GM12891 (cell line): Measurements from ENCODE around the gene DCLK1.

Source experiments
- PAX5 ChIP-seq: IDR thresholded peaks from 2 replicates; pipeline ENCODE4 v1.6.1; 2011; ENCODE audit warnings: low read length, moderate library complexity, mild to moderate bottlenecking; ENCODE audit not compliant: insufficient read depth, severe bottlenecking
- POLR2A ChIP-seq: IDR thresholded peaks from 2 replicates; pipeline ENCODE4 v1.6.1; 2011; ENCODE audit warnings: low read depth, low read length, control low read depth
- POLR2AphosphoS5 ChIP-seq: IDR thresholded peaks from 2 replicates; pipeline ENCODE4 v1.6.1; 2011; ENCODE audit warnings: low read depth, low read length, control low read depth

DNA sequence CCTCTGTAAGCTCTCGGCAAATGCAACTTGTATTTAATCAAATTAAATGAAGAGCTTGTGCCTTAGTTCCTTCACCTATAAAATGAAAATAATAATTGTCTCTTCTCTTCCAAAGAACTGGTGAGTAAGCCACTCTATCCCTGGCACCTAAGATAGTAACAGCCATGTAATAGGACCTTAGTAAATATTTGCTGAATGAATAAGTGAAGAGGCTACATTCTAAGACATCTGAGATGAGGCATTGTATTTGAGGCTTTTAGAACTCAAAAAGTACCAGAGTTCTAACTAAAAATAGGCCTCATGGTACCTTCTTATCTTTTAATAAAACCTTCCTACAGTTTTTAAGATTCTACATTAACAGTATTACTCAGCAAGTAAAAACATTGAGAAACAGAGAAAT lies 17.3 kb upstream of the DCLK1 start:
- TF ChIP-seq POLR2AphosphoS5: no peak
- no peak for TF ChIP-seq POLR2A
- no peak for TF ChIP-seq PAX5
